Sciatic nerve (tissue), 2 donors: ENCODE results near the gene NHP2. TPM values are rescaled to one million over a fixed set of nuclear protein-coding genes. Genes with fewer than 3 reads are reported as not detected.

Experiments
- ATAC-seq: fragments of 200-7000 bp; cut with Tn5 transposase; one replicate; pipeline ENCODE4 v1.9.1; 2020; ENCODE audit warnings: mild to moderate bottlenecking, moderate library complexity
- DNase-seq: peaks from one replicate; pipeline ENCODE4 v3.0.0-alpha.2; 2020; ENCODE audit warnings: low spot score
- intact Hi-C: fragments of 100-400 bp; cut with DNase I; formaldehyde crosslinking; loops from one replicate; pipeline ENCODE4 v1.14.2; 2022
- total RNA-seq: library from RNA; stranded (reverse); fragmentation: NEBNext Ultra II Directional; extraction: Animal tissue kit (Norgen Biotek cat#: 25700); gene quantifications from one replicate; pipeline ENCODE4 v1.2.1, GENCODE V29; 2021
- donor health status: DM: no; HTN: no; CAD: no.
- donor health status: DM: no; HTN: no; CAD: no.

The NHP2 gene
- total RNA-seq, 1 donor from 2014 or later = 65.0 TPM

GRCh38 chr5:178119915-178120606 is 33.6 kb downstream of the NHP2 start:
- intact Hi-C loops = no loop called here
- no peak for DNase-seq
- no peak for ATAC-seq

GRCh38 chr5:178117923-178118701 is 35.6 kb downstream of the NHP2 start:
- DNase-seq = no peak
- intact Hi-C loops = no loop called here

GRCh38 chr5:178116143-178116885 is 37.4 kb downstream of the NHP2 start:
- ATAC-seq (no peak), DNase-seq (no peak)
- intact Hi-C loops = no loop called here

More at GRCh38 chr5:178117923-178118701, 35.6 kb downstream of the NHP2 start:
- ATAC-seq = no peak

GRCh38 chr5:178115814-178116142 is 37.9 kb downstream of the NHP2 start:
- intact Hi-C loops = no loop called here
- DNase-seq (no peak), ATAC-seq (no peak)

- ATAC-seq (no peak), DNase-seq (no peak)
- intact Hi-C loops = no loop called here
Measured at GRCh38 chr5:178115136-178115813, 38.4 kb downstream of the NHP2 start.

GRCh38 chr5:178114325-178115135 is 39.2 kb downstream of the NHP2 start:
- DNase-seq = no peak
- intact Hi-C loops = no loop called here
- ATAC-seq = peak; percentile 19

- ATAC-seq = no peak
- intact Hi-C loops = no loop called here
- DNase-seq = no peak
Measured at GRCh38 chr5:178113841-178114324, 39.8 kb downstream of the NHP2 start.

- intact Hi-C loops = no loop called here
- DNase-seq (no peak), ATAC-seq (no peak)
Measured at GRCh38 chr5:178113141-178113787, 40.4 kb downstream of the NHP2 start, which contains the start of gene N4BP3. TSS of gene N4BP3 (plus strand) at chr5:178113532. CDS start at chr5:178119584, 6,052 bp downstream.

- DNase-seq = no peak
- intact Hi-C loops = no loop called here
- no peak for ATAC-seq
Measured at GRCh38 chr5:178112545-178112944, 41.1 kb downstream of the NHP2 start.

- no peak for ATAC-seq
- intact Hi-C loops = no loop called here
Measured at GRCh38 chr5:178111925-178112324, 41.8 kb downstream of the NHP2 start.

GRCh38 chr5:178110511-178110910 is 43.2 kb downstream of the NHP2 start:
- DNase-seq = no peak
- intact Hi-C loops = no loop called here
- ATAC-seq = no peak

More at GRCh38 chr5:178111925-178112324, 41.8 kb downstream of the NHP2 start:
- DNase-seq = no peak

- ATAC-seq = no peak
- intact Hi-C loops = no loop called here
- no peak for DNase-seq
Measured at GRCh38 chr5:178108966-178109365, 44.7 kb downstream of the NHP2 start.

GRCh38 chr5:178108446-178108845 is 45.2 kb downstream of the NHP2 start:
- DNase-seq (no peak), ATAC-seq (no peak)
- intact Hi-C loops = no loop called here

- intact Hi-C loops = no loop called here
- no peak for ATAC-seq
- no peak for DNase-seq
Measured at GRCh38 chr5:178107756-178108310, 45.9 kb downstream of the NHP2 start.

- intact Hi-C loops = no loop called here
- ATAC-seq (no peak), DNase-seq (no peak)
Measured at GRCh38 chr5:178106556-178107239, 47.0 kb downstream of the NHP2 start.

- intact Hi-C loops = no loop called here
- DNase-seq (no peak), ATAC-seq (no peak)
Measured at GRCh38 chr5:178106086-178106485, 47.6 kb downstream of the NHP2 start.

- no peak for ATAC-seq
- intact Hi-C loops = no loop called here
- no peak for DNase-seq
Measured at GRCh38 chr5:178104492-178104891, 49.2 kb downstream of the NHP2 start.
